DOHH2 (cell line): Measurements from ENCODE around the gene SBK1.

Experiments
- H3F3A ChIP-seq: fragments of 200-600 bp; sonication (generic), shearing (Covaris generic); 2 replicates; pipeline ENCODE4 v1.6.0; 2016; ENCODE audit warnings: antibody characterized with exemption, mild to moderate bottlenecking; ENCODE audit not compliant: control insufficient read depth, insufficient read depth
- H3K27ac ChIP-seq: fragments of 200-600 bp; sonication (generic); 2 replicates; pipeline ENCODE4 v1.5.1; 2014; ENCODE audit warnings: low read depth, mild to moderate bottlenecking, low read length, moderate library complexity
- H3K27me3 ChIP-seq: fragments of 200-600 bp; sonication (generic); 2 replicates; pipeline ENCODE4 v1.6.1; 2014; ENCODE audit warnings: mild to moderate bottlenecking, low read length, mixed read lengths; ENCODE audit not compliant: control insufficient read depth
- H3K36me3 ChIP-seq: fragments of 200-600 bp; sonication (generic); 2 replicates; pipeline ENCODE4 v1.6.1; 2014; ENCODE audit warnings: mild to moderate bottlenecking, low read length, moderate library complexity, mixed read lengths; ENCODE audit not compliant: control insufficient read depth
- H3K4me1 ChIP-seq: fragments of 200-600 bp; sonication (generic); 2 replicates; pipeline ENCODE4 v1.6.1; 2014; ENCODE audit warnings: mild to moderate bottlenecking, low read length, mixed read lengths; ENCODE audit not compliant: control insufficient read depth
- H3K4me2 ChIP-seq: fragments of 200-600 bp; sonication (generic); 2 replicates; pipeline ENCODE4 v1.6.0; 2014; ENCODE audit warnings: mild to moderate bottlenecking, low read length, moderate library complexity
- H3K4me3 ChIP-seq: fragments of 200-600 bp; sonication (generic); 2 replicates; pipeline ENCODE4 v1.5.1; 2014; ENCODE audit warnings: mild to moderate bottlenecking, low read length, mixed read lengths
- H3K79me2 ChIP-seq: fragments of 200-600 bp; sonication (generic); 2 replicates; pipeline ENCODE4 v1.6.1; 2014; ENCODE audit warnings: mild to moderate bottlenecking, low read length, mixed read lengths; ENCODE audit not compliant: control insufficient read depth
- H3K9me2 ChIP-seq: fragments of 200-600 bp; sonication (generic); replicated peaks from 2 replicates; pipeline ENCODE4 v1.6.1; 2014; ENCODE audit warnings: mild to moderate bottlenecking, low read length, mixed read lengths; ENCODE audit not compliant: control insufficient read depth
- H3K9me3 ChIP-seq: fragments of 200-600 bp; sonication (generic); 2 replicates; pipeline ENCODE4 v1.6.1; 2014; ENCODE audit warnings: antibody characterized with exemption, low read length, mixed read lengths; ENCODE audit not compliant: control insufficient read depth, insufficient read depth
- H4K20me1 ChIP-seq: fragments of 200-600 bp; sonication (generic); 2 replicates; pipeline ENCODE4 v1.6.0; 2014; ENCODE audit warnings: low read depth, mild to moderate bottlenecking, antibody characterized with exemption, low read length, moderate library complexity; ENCODE audit not compliant: control insufficient read depth, insufficient read depth
- EZH2phosphoT487 ChIP-seq: fragments of 200-600 bp; sonication (generic); IDR thresholded peaks from 2 replicates; pipeline ENCODE4 v1.6.1; 2017; ENCODE audit warnings: borderline replicate concordance, mild to moderate bottlenecking, antibody characterized with exemption, low read length, moderate library complexity, mixed read lengths
- TF ChIP-seq, protein P1 (sequence below): fragments of 200-600 bp; sonication (generic); IDR thresholded peaks from one replicate; pipeline ENCODE4 v1.5.1; 2014; ENCODE audit warnings: antibody characterized with exemption, mild to moderate bottlenecking, low read depth, low read length; ENCODE audit not compliant: poor library complexity, severe bottlenecking

The SBK1 gene

DNA sequence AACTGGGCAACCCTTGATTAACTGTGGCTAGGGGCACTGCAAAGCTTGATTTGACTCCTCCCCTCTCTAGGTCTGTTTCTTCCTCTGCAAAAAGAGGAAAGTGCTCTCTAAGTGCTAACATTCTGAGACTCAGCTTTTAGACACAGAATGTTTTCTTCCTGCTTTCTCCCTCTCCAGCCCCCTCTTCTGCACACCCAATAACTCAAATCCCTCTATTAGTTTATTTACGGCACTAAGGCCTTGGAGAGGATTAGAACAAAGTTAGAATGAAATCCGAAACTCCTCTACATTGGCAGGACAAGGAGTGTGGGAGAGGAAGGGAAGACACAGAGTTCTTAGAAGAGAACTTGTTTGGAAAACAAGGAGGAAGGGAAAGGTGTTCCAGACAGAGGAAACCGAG lies 3.3 kb upstream of the SBK1 start:
- Histone ChIP-seq H3K27ac (no peak overlapping the region), H3K36me3 (no peaks in the 10 kb centered on the region; the same call in 1 of the 2 replicates), H3K79me2 (peaks cover 15% of the 10 kb centered on the region), H3K4me3 (no peak overlapping the region), H3K9me2 (no peaks in the 10 kb centered on the region), H3K27me3 (peaks cover 13% of the 10 kb centered on the region), H3K4me1 (peaks cover 30% of the 10 kb centered on the region), H3K4me2 (no peak overlapping the region), H3F3A (no peaks in the 10 kb centered on the region; the same call in 1 of the 2 replicates), H3K9me3 (no peaks in the 10 kb centered on the region), H4K20me1 (no peaks in the 10 kb centered on the region)
- TF ChIP-seq, protein P1, sequence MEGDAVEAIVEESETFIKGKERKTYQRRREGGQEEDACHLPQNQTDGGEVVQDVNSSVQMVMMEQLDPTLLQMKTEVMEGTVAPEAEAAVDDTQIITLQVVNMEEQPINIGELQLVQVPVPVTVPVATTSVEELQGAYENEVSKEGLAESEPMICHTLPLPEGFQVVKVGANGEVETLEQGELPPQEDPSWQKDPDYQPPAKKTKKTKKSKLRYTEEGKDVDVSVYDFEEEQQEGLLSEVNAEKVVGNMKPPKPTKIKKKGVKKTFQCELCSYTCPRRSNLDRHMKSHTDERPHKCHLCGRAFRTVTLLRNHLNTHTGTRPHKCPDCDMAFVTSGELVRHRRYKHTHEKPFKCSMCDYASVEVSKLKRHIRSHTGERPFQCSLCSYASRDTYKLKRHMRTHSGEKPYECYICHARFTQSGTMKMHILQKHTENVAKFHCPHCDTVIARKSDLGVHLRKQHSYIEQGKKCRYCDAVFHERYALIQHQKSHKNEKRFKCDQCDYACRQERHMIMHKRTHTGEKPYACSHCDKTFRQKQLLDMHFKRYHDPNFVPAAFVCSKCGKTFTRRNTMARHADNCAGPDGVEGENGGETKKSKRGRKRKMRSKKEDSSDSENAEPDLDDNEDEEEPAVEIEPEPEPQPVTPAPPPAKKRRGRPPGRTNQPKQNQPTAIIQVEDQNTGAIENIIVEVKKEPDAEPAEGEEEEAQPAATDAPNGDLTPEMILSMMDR = no peak
- no peak for TF ChIP-seq EZH2phosphoT487

DNA sequence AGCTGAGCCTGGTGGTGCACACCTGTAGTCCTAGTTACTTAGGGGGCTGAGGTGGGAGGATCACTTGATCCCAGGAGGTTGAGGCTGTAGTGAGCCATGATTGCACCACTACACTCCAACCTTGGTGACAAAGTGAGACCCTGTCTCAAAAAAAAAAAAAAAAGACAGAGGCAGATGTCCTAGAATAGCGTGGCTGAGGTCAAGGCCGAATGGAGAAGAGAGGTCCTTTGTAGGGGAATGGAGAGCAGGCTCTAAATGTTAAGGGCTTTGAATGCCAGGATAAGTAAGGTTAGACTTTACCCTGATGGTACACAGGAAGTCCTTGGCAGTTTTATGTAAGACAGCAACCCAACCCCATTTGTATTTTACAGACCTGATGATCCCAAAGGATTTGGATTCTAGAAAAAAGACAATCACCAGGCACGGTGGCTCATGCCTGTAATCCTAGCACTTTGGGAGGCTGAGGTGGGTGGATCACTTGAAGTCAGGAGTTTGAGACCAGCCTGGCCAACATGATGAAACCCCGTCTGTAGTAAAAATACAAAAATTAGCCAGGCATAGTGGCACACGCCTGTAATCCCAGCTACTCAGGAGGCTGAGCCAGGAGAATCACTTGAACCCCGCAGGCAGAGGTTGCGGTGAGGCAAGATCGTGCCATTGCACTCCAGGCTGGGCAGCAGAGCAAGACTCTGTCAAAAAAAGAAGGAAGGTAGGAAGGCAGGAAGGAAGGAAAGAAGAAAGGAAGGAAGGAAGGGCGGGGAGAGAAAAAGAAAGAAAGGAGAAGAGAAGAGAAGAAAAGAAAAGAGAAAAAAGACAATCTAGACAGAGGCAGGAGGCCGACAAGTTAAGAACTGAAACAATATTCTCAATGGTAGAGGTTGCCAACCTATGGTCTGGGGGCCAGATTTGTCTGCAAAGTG lies 2.1 kb upstream of the SBK1 start:
- H3K27ac ChIP-seq = no peak overlapping the region
- peaks cover 30% of the 10 kb centered on the region for H3K4me1 ChIP-seq
- H3K79me2 ChIP-seq = peaks cover 15% of the 10 kb centered on the region
- peak overlapping the region; percentile 54 for H3K4me3 ChIP-seq
- TF ChIP-seq EZH2phosphoT487 = no peak
- TF ChIP-seq, protein P1 = no peak
- H3F3A ChIP-seq = no peaks in the 10 kb centered on the region; the same call in 1 of the 2 replicates
- H3K36me3 ChIP-seq = no peaks in the 10 kb centered on the region; the same call in 1 of the 2 replicates
- H4K20me1 ChIP-seq = no peaks in the 10 kb centered on the region
- H3K9me3 ChIP-seq = no peaks in the 10 kb centered on the region
- H3K27me3 ChIP-seq = peaks cover 24% of the 10 kb centered on the region
- H3K9me2 ChIP-seq = no peaks in the 10 kb centered on the region
- peak overlapping the region; percentile 66 for H3K4me2 ChIP-seq

DNA sequence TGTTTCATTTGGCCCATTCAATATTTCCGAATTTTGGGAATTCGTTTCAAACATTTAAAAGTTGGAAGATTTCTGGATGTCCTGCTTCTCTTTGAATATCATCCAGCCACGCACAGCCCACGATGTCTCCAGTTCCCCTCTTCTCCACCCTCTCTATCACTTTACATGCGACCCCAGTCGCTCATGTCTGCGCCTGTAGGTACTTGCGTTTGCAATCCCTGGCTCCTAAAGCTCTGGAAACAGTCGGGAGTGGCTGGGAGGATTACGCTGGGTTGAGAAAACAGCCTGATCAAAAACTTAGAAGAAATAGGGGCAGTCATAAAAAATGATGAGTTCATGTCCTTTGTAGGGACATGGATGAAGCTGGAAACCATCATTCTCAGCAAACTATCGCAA lies 1.5 kb upstream of the SBK1 start:
- H3K79me2 ChIP-seq = peaks cover 15% of the 10 kb centered on the region
- no peak for TF ChIP-seq EZH2phosphoT487
- TF ChIP-seq, protein P1 = no peak
- peaks cover 30% of the 10 kb centered on the region for H3K4me1 ChIP-seq
- H3F3A ChIP-seq = no peaks in the 10 kb centered on the region; the same call in 1 of the 2 replicates
- H3K9me3 ChIP-seq = no peaks in the 10 kb centered on the region
- no peaks in the 10 kb centered on the region; the same call in 1 of the 2 replicates for H3K36me3 ChIP-seq
- peak overlapping the region; percentile 54 for H3K4me3 ChIP-seq
- peaks cover 28% of the 10 kb centered on the region for H3K27me3 ChIP-seq
- no peaks in the 10 kb centered on the region for H3K9me2 ChIP-seq
- no peak overlapping the region for H3K27ac ChIP-seq
- peak overlapping the region; percentile 66 for H3K4me2 ChIP-seq
- no peaks in the 10 kb centered on the region for H4K20me1 ChIP-seq
